Ovary (tissue), 9 donors: ENCODE measurements around the gene EPHA8. TPM values are rescaled to one million over a fixed set of nuclear protein-coding genes. Genes with fewer than 3 reads are reported as not detected.

Experiments
- DNase-seq, 5 donors: peaks; one replicate each; pipeline ENCODE4 v3.0.0-alpha.2; 2019 to 2020
- H3K27ac ChIP-seq, 2 donors: fragments of 200-600 bp; one replicate each; pipeline versions ENCODE4 v1.5.1 to v1.8.0; 2019 to 2022
- H3K27me3 ChIP-seq: fragments of 200-600 bp; one replicate; pipeline ENCODE4 v1.8.0; 2022
- H3K36me3 ChIP-seq: fragments of 200-600 bp; sonication (generic); one replicate; pipeline ENCODE4 v1.5.1; 2019
- H3K4me1 ChIP-seq: one replicate; pipeline ENCODE4 v1.8.1; 2013; ENCODE audit warnings: mild to moderate bottlenecking, moderate library complexity; ENCODE audit not compliant: insufficient read depth
- H3K4me3 ChIP-seq: fragments of 200-600 bp; sonication (generic); one replicate; pipeline ENCODE4 v1.5.1; 2017
- H3K9me3 ChIP-seq, 2 donors: fragments of 200-600 bp in 1 of 2; sonication (generic) in 1 of 2; one replicate each; pipeline versions ENCODE4 v1.5.1 to v1.8.1; 2013 to 2019; ENCODE audit warnings: mild to moderate bottlenecking in 1 of 2, moderate library complexity in 1 of 2
- EP300 ChIP-seq: sonication (generic); formaldehyde crosslinking; IDR thresholded peaks from one replicate; pipeline ENCODE4 v1.6.1; 2017; ENCODE audit warnings: antibody characterized with exemption
- POLR2A ChIP-seq: fragments of 450-650 bp; IDR thresholded peaks from one replicate; pipeline ENCODE4 v1.6.1; 2017; ENCODE audit warnings: antibody characterized with exemption, mild to moderate bottlenecking, moderate library complexity
- WGBS, 3 donors: extraction: QIAGEN DNeasy Blood & Tissue Kit in 1 of 3; methylation state at CpG; one replicate each; pipeline versions ENCODE4 v1.1.5 to v1.1.7; 2013 to 2017; 5-methylcytosine and 5-hydroxymethylcytosine counted together
- intact Hi-C, 4 donors: fragments of 100-400 bp; cut with DNase I; formaldehyde crosslinking; loops; one replicate each; pipeline versions ENCODE4 v1.11.0 to v1.15.1; 2022 to 2023
- polyA plus RNA-seq, 2 donors: library from polyadenylated mRNA; stranded (reverse); fragments of 200-250 nt in 1 of 2; fragments of 350-450 nt in 1 of 2; fragmentation: Illumina TruSeq in 1 of 2; extraction: RNeasy Lipid Tissue Mini Kit (QIAGEN cat#74804) in 1 of 2; gene quantifications; one replicate each; pipeline ENCODE4 v1.2.3, GENCODE V29; 2013 to 2014
- total RNA-seq, 7 donors: library from RNA; depleted of rRNA in 2 of 7; stranded (reverse); fragments of >200 nt in 2 of 7; fragmentation: NEBNext Ultra II Directional in 3 of 7; extraction: Animal tissue kit (Norgen Biotek cat#: 25700) in 3 of 7; gene quantifications; one replicate each; pipeline versions ENCODE4 v1.1.0 to v1.2.4, GENCODE V29; 2016 to 2023
- TF ChIP-seq, protein P1 (sequence below), 3 donors: fragments of 450-650 bp in 2 of 3; fragments of 200-600 bp in 1 of 3; IDR thresholded peaks; one replicate each; pipeline versions ENCODE4 v1.5.1 to v1.8.0; 2016 to 2022; ENCODE audit warnings: antibody characterized with exemption in 3 of 3, mild to moderate bottlenecking in 1 of 3
- donor health status: DM: no; HTN: no; CAD: no; lungs with moderate emphysema.
- donor health status: DM: no; HTN: no; CAD: no.
- donor health status: Bipolar disorder and iron deficiency.
- donor health status: DM: yes; HTN: yes; CAD: no.
- donor health status: DM: no; HTN: no; CAD: no.
- donor health status: DM: yes; HTN: yes; CAD: no.

EPHA8 gene
- total and polyA plus RNA-seq, 9 donors: 0.02 TPM; not detected in 8

DNA sequence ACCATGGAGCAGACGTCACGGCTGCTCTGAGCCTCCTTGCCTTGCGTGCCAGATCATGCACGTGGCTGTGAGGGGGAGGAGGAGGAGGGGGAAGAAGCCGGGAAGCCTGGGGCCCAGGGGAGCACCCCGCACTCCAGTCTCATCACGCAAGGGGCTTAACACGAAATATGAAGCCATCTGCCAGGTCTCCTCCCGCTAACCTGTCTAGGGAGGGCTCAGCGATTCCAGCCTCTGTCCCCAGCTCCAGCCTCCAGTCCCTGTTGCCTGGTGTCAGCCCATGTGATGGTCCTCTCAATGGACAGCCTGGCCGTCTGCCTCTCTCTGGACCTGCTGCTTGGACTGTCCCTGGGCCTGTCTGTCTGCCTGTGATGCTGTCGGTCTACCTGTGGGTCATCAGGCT, 50.7 kb downstream of the EPHA8 start:
- WGBS, 3 donors: 29 to 38% (median 37%) methylated on average over 12 of the region's 12 CpGs

DNA sequence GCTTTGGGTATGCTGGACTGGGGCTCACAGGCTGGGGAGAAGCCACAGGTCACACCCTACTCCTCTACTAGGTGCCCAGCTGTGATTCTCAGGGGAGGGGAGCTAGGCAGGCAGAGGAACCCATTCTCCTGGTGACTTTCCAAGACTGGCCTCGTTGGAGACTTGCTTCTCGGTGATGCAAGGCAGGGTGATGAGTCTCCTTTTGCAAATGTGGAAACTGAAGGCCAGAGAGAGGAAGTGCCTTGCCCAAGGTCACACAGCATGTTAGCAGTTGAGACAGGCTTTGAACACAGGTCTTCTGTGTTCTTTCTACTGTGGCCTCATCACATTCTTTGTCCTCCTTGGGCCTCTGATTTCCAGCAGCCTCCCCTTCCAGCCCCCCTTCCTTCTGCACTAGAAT, 52.6 kb downstream of the EPHA8 start:
- TF ChIP-seq POLR2A: no peak
- TF ChIP-seq, protein P1, sequence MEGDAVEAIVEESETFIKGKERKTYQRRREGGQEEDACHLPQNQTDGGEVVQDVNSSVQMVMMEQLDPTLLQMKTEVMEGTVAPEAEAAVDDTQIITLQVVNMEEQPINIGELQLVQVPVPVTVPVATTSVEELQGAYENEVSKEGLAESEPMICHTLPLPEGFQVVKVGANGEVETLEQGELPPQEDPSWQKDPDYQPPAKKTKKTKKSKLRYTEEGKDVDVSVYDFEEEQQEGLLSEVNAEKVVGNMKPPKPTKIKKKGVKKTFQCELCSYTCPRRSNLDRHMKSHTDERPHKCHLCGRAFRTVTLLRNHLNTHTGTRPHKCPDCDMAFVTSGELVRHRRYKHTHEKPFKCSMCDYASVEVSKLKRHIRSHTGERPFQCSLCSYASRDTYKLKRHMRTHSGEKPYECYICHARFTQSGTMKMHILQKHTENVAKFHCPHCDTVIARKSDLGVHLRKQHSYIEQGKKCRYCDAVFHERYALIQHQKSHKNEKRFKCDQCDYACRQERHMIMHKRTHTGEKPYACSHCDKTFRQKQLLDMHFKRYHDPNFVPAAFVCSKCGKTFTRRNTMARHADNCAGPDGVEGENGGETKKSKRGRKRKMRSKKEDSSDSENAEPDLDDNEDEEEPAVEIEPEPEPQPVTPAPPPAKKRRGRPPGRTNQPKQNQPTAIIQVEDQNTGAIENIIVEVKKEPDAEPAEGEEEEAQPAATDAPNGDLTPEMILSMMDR (IDR thresholded peaks at IDR 0.05): no peak
- no peak for TF ChIP-seq EP300
- H3K36me3 ChIP-seq: no peaks in the 10 kb centered on the region
- WGBS, 3 donors: 51 to 80% (median 56%) methylated on average over 2 of the region's 2 CpGs
- no peak overlapping the region for H3K4me3 ChIP-seq
- no peak for DNase-seq
- H3K9me3 ChIP-seq: no peaks in the 10 kb centered on the region
- no peaks in the 10 kb centered on the region for H3K27me3 ChIP-seq
- no peak overlapping the region for H3K27ac ChIP-seq
- no peaks in the 10 kb centered on the region for H3K4me1 ChIP-seq
- intact Hi-C loops: no loop called here

More for the DNA sequence above, 50.7 kb downstream of the EPHA8 start:
- no peak for DNase-seq
- intact Hi-C loops: no loop called here
- Histone ChIP-seq H3K36me3 (no peaks in the 10 kb centered on the region), H3K27ac (no peak overlapping the region), H3K9me3 (no peaks in the 10 kb centered on the region), H3K4me3 (no peak overlapping the region), H3K27me3 (no peaks in the 10 kb centered on the region), H3K4me1 (no peaks in the 10 kb centered on the region)
- TF ChIP-seq, protein P1 (IDR thresholded peaks at IDR 0.05): no peak
- TF ChIP-seq EP300 (no peak), POLR2A (no peak)

DNA sequence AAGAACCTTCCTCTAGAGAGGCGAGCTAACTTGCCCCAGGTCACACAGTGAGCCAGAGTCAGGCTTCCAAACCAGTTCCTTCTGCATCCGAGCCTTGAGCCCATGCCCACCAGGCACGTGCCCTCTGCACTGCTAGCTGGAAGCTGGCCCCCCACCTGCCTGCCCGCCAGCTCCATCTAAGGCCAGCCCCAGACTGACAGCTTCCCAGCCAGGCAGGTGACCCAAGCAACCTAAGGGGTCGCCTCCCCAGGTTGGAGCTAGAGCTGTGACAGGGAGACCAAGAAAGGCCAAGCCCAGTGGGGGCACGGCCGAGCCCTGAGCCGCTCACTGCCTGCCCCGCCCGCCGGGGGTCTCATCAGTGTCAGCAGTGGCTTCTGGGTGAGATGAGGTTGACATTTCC, 53.3 kb downstream of the EPHA8 start:
- Histone ChIP-seq H3K4me3 (no peak overlapping the region), H3K27me3 (no peaks in the 10 kb centered on the region), H3K27ac (no peak overlapping the region), H3K36me3 (no peaks in the 10 kb centered on the region), H3K4me1 (no peaks in the 10 kb centered on the region), H3K9me3 (no peaks in the 10 kb centered on the region)
- 55 to 63% (median 59%) methylated on average over 6 to 11 of the region's 11 CpGs for WGBS, 3 donors
- intact Hi-C loops: no loop called here
- TF ChIP-seq EP300 (no peak), POLR2A (no peak)
- TF ChIP-seq, protein P1 (IDR thresholded peaks at IDR 0.05): no peak
- DNase-seq: no peak

DNA sequence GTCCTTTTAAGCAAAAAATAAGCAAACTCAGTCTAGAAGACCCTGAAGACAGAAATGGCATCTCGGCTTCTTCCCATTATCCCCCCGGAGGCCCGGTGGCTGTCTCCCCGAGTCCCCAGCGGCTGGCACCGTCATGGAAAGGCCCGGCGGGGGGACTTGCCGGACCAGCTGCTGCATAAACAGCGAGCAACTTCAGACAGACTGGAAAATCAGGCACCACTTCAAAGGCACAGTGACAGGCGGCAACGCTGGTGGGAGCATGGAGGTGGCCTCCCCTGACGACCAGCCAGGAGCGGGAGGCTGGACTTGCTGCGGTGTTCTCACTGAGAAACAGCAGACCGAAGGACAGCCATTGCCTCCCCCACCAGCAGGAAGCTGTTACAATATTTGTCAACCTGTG, 54.8 kb downstream of the EPHA8 start:
- Histone ChIP-seq H3K4me3 (no peak overlapping the region), H3K4me1 (no peaks in the 10 kb centered on the region), H3K27me3 (no peaks in the 10 kb centered on the region), H3K9me3 (no peaks in the 10 kb centered on the region), H3K36me3 (no peaks in the 10 kb centered on the region), H3K27ac (no peak overlapping the region)
- DNase-seq: no peak
- WGBS, 3 donors: 27 to 42% (median 32%) methylated on average over 16 of the region's 16 CpGs
- TF ChIP-seq EP300 (no peak), POLR2A (no peak)
- TF ChIP-seq, protein P1 (IDR thresholded peaks at IDR 0.05): no peak
- intact Hi-C loops: no loop called here

DNA sequence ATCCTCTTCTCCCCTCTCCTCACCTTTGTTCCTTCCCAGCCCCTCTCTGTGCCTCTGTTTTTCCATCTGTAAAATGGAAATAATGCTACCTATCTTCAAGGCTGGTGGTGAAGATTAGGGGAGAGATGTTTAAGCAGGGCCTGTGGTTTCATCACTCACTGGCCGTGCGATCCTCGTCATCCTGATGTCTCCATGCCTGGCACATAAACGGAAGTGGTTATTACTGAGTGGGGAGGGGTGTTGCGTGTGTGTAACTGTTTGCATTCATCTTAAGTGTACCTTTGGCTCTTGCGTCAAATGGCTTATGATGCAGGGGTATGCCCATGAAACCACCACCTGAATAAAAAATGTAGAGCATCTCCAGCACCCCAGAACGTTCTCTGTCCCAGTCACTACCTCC, 56.0 kb downstream of the EPHA8 start:
- no peaks in the 10 kb centered on the region for H3K27me3 ChIP-seq
- H3K9me3 ChIP-seq: no peaks in the 10 kb centered on the region
- no peaks in the 10 kb centered on the region for H3K36me3 ChIP-seq
- 65 to 73% (median 67%) methylated on average over 7 of the region's 7 CpGs for WGBS, 3 donors
- H3K4me3 ChIP-seq: no peak overlapping the region
- DNase-seq: no peak
- intact Hi-C loops: no loop called here
- no peak overlapping the region for H3K27ac ChIP-seq
- no peaks in the 10 kb centered on the region for H3K4me1 ChIP-seq
- TF ChIP-seq POLR2A: no peak
- no peak for TF ChIP-seq EP300
- TF ChIP-seq, protein P1 (IDR thresholded peaks at IDR 0.05): no peak
